H1 (cell line): ENCODE data around the gene RTN4. TPM values are rescaled to one million over a fixed set of nuclear protein-coding genes. Genes with fewer than 3 reads are reported as not detected.

ENCODE experiments used
- ATF2 ChIP-seq: IDR thresholded peaks from 2 replicates; pipeline ENCODE4 v1.6.1; 2012; ENCODE audit warnings: low read length, inconsistent platforms
- CHD7 ChIP-seq: fragments of 300-600 bp; sonication (generic); IDR thresholded peaks from 2 replicates; pipeline ENCODE4 v1.7.1; 2012; ENCODE audit warnings: low read length, moderate library complexity, mild to moderate bottlenecking, inconsistent platforms; ENCODE audit not compliant: insufficient replicate concordance
- polyA plus RNA-seq, 7 experiments: library from polyadenylated mRNA; depleted of rRNA in 3 of 7; stranded (reverse) in 5 of 7; unstranded in 2 of 7; fragments of >200 nt in 5 of 7; fragments of 200-250 nt in 2 of 7; gene quantifications; 1 replicate in 5 of 7; 2 replicates in 1 of 7; 4 replicates in 1 of 7; pipeline versions ENCODE4 v1.2.1 to v1.2.3, GENCODE V29; 2011 to 2013; ENCODE audit warnings: missing spikeins in 2 of 7, mixed read lengths in 2 of 7
- total RNA-seq: library from RNA; stranded (reverse); fragmentation: NEBNext Ultra II Directional; extraction: Animal tissue kit (Norgen Biotek cat#: 25700); gene quantifications from 2 replicates; pipeline ENCODE4 v1.2.1, GENCODE V29; 2021

Gene RTN4
- total and polyA plus RNA-seq, 2 of the 8 experiments (the other 6 are each of a cell fraction or from before 2014, with no cell fraction given), result 179 to 242 TPM

GRCh38 chr2:55088400-55088799 lies 38.1 kb upstream of the RTN4 start (continued):
- TF ChIP-seq CHD7 (no peak), ATF2 (no peak)
